ENCODE data around the gene VDR. TPM values are rescaled to one million over a fixed set of nuclear protein-coding genes. Genes with fewer than 3 reads are reported as not detected.

VDR gene
- total and polyA plus RNA-seq, 4 experiments from 2014 or later = 0.37 to 3.2 (median 1.0) TPM

- no peaks in the 10 kb centered on the region for H3K27me3 ChIP-seq (ENCODE audit: insufficient read depth, low read length)
- Mint-ChIP-seq H3K36me3 (no peaks in the 10 kb centered on the region), H3K27me3 (no peaks in the 10 kb centered on the region), H3K27ac (peak overlapping the region in 1 of 7 donors; percentile 17), H3K9me3 (no peaks in the 10 kb centered on the region), H3K4me3 (no peak overlapping the region), H3K4me1 (no peaks in the 10 kb centered on the region)
- DNase-seq = no peak
- H3K9me3 ChIP-seq (ENCODE audit: control insufficient read depth in 1 of 2, low read length in 2 of 2) = no peaks in the 10 kb centered on the region
- H3K27ac ChIP-seq (ENCODE audit: low read depth, low read length) = no peak overlapping the region
- ChIA-PET CTCF (ENCODE audit: partially characterized antibody) (interaction anchor here (1.5 kb wide), 1 partner anchor 11 kb away, joined by 4 read pairs; no protein-coding TSS in a partner anchor), POLR2A (ENCODE audit: partially characterized antibody) (interaction anchor here (0.5 to 1.2 kb wide), 3 partner anchors 40 to 329 kb away, joined by 3 read pairs; partner anchors contain the start of gene TMEM106C)
- H3K4me1 ChIP-seq (ENCODE audit: insufficient read depth, low read length) = no peaks in the 10 kb centered on the region
- intact Hi-C loops (cut with micrococcal nuclease) = no loop called here
- no peaks in the 10 kb centered on the region for H3K36me3 ChIP-seq (ENCODE audit: insufficient read depth, low read length)
- no peak overlapping the region for H3K4me3 ChIP-seq (ENCODE audit: low read length in 2 of 2)
Observed at GRCh38 chr12:47874316-47874715, 30.5 kb downstream of the VDR start.

DNA sequence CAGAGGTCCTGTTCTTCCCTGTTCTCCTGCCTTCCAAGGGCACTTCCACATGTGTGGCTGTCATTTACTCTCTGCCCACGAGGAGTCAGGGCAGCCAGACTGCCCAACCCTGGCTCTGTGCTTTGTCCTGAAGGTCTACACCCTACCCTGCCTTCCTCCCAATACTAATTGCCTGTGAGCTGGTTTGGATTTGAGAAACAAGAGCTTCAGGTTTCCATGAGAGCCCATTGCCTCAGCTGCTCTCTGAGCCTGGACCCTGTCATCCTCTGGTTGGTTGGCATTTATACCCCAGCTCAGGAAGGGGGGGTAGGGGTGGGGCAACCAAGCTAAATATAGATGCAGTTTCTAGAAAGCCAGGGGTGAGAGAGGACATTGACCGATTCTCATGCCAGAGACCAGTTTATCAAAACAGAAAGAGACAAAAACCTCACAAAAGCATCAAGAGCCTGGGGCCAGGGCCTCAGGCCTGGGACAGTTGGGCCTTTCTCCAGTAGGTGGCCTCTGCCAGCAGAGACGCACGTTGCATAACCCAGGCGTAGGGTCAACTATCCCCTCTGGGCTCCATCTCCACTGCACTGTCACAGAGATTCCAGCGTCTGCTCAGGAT, 34.5 kb downstream of the VDR start:
- CTCF ChIA-PET (ENCODE audit: partially characterized antibody) = interaction anchor here (0.6 to 1.4 kb wide), 5 partner anchors 9 to 81 kb away, joined by 3 to 5 read pairs (median 4); no protein-coding TSS in a partner anchor
- H3K27ac Mint-ChIP-seq = no peak overlapping the region
- Histone ChIP-seq H3K4me3 (ENCODE audit: low read length in 2 of 2) (no peak overlapping the region), H3K9me3 (ENCODE audit: control insufficient read depth in 1 of 2, low read length in 2 of 2) (no peaks in the 10 kb centered on the region), H3K27ac (ENCODE audit: low read depth, low read length) (no peak overlapping the region), H3K27me3 (ENCODE audit: insufficient read depth, low read length) (no peaks in the 10 kb centered on the region), H3K36me3 (ENCODE audit: insufficient read depth, low read length) (no peaks in the 10 kb centered on the region), H3K4me1 (ENCODE audit: insufficient read depth, low read length) (no peaks in the 10 kb centered on the region)
- H3K9me3 Mint-ChIP-seq = no peaks in the 10 kb centered on the region
- H3K4me3 Mint-ChIP-seq = no peak overlapping the region
- H3K4me1 Mint-ChIP-seq = no peaks in the 10 kb centered on the region
- DNase-seq = no peak
- no peaks in the 10 kb centered on the region for H3K27me3 Mint-ChIP-seq
- intact Hi-C loops (cut with micrococcal nuclease) = loop anchor here (2.0 kb wide), 1 partner anchor 79 kb away; no protein-coding TSS in a partner anchor
- H3K36me3 Mint-ChIP-seq = no peaks in the 10 kb centered on the region
- POLR2A ChIA-PET (ENCODE audit: partially characterized antibody) = interaction anchor here (1.0 kb wide), 1 partner anchor 13 kb away, joined by 3 read pairs; no protein-coding TSS in a partner anchor

DNA sequence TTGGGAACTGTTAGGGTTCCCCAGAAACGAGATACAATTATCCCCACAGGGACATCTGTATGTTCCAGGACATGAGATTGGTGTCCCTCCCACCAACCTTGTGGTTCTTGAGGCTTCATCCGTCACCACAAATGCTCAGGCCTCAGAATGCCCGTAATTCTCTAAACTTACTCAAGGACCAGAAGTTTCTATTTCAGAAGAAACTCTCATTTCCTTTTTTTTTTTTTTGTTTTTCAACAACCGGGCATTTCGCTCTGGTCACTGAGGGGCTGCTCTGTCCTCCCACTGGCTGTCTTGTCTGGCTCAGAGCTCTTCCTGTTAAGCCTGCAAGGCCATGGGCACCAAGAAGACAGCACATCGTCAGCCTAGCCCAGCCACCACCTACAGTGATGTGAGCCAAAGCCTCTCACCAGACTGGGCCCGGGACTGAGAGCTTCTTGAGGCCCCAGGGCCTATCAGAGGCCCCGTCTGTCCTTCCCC, 36.2 kb downstream of the VDR start:
- Histone ChIP-seq H3K4me3 (ENCODE audit: low read length in 2 of 2) (no peak overlapping the region), H3K36me3 (ENCODE audit: insufficient read depth, low read length) (no peaks in the 10 kb centered on the region), H3K9me3 (ENCODE audit: control insufficient read depth in 1 of 2, low read length in 2 of 2) (no peaks in the 10 kb centered on the region), H3K27me3 (ENCODE audit: insufficient read depth, low read length) (no peaks in the 10 kb centered on the region), H3K4me1 (ENCODE audit: insufficient read depth, low read length) (no peaks in the 10 kb centered on the region), H3K27ac (ENCODE audit: low read depth, low read length) (no peak overlapping the region)
- Mint-ChIP-seq H3K27me3 (no peaks in the 10 kb centered on the region), H3K4me1 (no peaks in the 10 kb centered on the region), H3K9me3 (no peaks in the 10 kb centered on the region), H3K36me3 (no peaks in the 10 kb centered on the region), H3K4me3 (no peak overlapping the region), H3K27ac (no peak overlapping the region)
- POLR2A ChIA-PET (ENCODE audit: partially characterized antibody) = interaction anchor here (1.2 kb wide), 1 partner anchor 49 kb away, joined by 3 read pairs; the partner anchor contains the start of gene HDAC7
- no peak for DNase-seq
- CTCF ChIA-PET (ENCODE audit: partially characterized antibody) = interaction anchor here (0.7 to 1.2 kb wide), 4 partner anchors 16 to 764 kb away, joined by 3 to 5 read pairs (median 4); no protein-coding TSS in a partner anchor
- intact Hi-C loops (cut with micrococcal nuclease) = no loop called here

GRCh38 chr12:47868041-47868440, 36.8 kb downstream of the VDR start:
- H3K27me3 Mint-ChIP-seq = no peaks in the 10 kb centered on the region
- H3K36me3 ChIP-seq (ENCODE audit: insufficient read depth, low read length) = no peaks in the 10 kb centered on the region
- H3K27ac ChIP-seq (ENCODE audit: low read depth, low read length) = no peak overlapping the region
- intact Hi-C loops (cut with micrococcal nuclease) = no loop called here
- no peaks in the 10 kb centered on the region for H3K9me3 ChIP-seq (ENCODE audit: control insufficient read depth in 1 of 2, low read length in 2 of 2)
- no peaks in the 10 kb centered on the region for H3K4me1 ChIP-seq (ENCODE audit: insufficient read depth, low read length)
- H3K4me3 ChIP-seq (ENCODE audit: low read length in 2 of 2) = no peak overlapping the region
- H3K9me3 Mint-ChIP-seq = no peaks in the 10 kb centered on the region
- H3K4me1 Mint-ChIP-seq = no peaks in the 10 kb centered on the region
- H3K4me3 Mint-ChIP-seq = no peak overlapping the region
- ChIA-PET POLR2A (ENCODE audit: partially characterized antibody) (interaction anchor here (1.2 kb wide), 1 partner anchor 49 kb away, joined by 3 read pairs; the partner anchor contains the start of gene HDAC7), CTCF (ENCODE audit: partially characterized antibody) (interaction anchor here (0.9 to 1.8 kb wide), 3 partner anchors 12 to 82 kb away, joined by 3 to 5 read pairs (median 3); no protein-coding TSS in a partner anchor)
- DNase-seq = no peak
- no peak overlapping the region for H3K27ac Mint-ChIP-seq
- no peaks in the 10 kb centered on the region for H3K27me3 ChIP-seq (ENCODE audit: insufficient read depth, low read length)
- no peaks in the 10 kb centered on the region for H3K36me3 Mint-ChIP-seq

DNA sequence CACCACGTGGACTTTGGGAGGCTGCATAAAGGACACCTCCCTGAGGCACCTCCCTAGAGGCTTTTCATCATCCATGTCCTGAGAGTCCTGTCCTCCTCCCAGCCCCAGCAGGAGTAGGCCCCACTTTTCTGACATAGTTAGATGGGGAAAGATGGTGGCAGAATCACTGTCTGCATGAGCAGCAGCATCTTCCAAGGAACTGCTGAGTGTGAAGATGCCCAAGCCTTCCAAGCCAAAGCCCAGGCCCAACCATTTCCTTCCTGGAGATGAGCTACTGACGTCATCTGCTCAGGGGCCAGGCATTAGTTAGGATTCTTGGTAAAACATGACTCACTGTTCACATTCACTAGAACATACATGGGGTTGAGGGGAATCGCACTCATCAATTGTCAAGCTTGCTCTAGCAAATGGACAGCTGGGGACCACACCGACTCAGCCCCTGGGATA, 37.3 kb downstream of the VDR start:
- no peaks in the 10 kb centered on the region for H3K36me3 Mint-ChIP-seq
- H3K4me3 ChIP-seq (ENCODE audit: low read length in 2 of 2) = no peak overlapping the region
- ChIA-PET CTCF (ENCODE audit: partially characterized antibody) (interaction anchor here (0.9 to 1.8 kb wide), 3 partner anchors 12 to 82 kb away, joined by 3 to 5 read pairs (median 3); no protein-coding TSS in a partner anchor), POLR2A (ENCODE audit: partially characterized antibody) (interaction anchor here (1.2 kb wide), 1 partner anchor 48 kb away, joined by 3 read pairs; the partner anchor contains the start of gene HDAC7)
- intact Hi-C loops (cut with micrococcal nuclease) = no loop called here
- H3K27me3 Mint-ChIP-seq = no peaks in the 10 kb centered on the region
- H3K9me3 Mint-ChIP-seq = no peaks in the 10 kb centered on the region
- H3K27ac Mint-ChIP-seq = peak overlapping the region in 1 of 7 donors; percentile 31
- H3K4me1 Mint-ChIP-seq = no peaks in the 10 kb centered on the region
- no peaks in the 10 kb centered on the region for H3K4me1 ChIP-seq (ENCODE audit: insufficient read depth, low read length)
- H3K27ac ChIP-seq (ENCODE audit: low read depth, low read length) = no peak overlapping the region
- peak overlapping the region in 1 of 8 donors; percentile 41 for H3K4me3 Mint-ChIP-seq
- no peaks in the 10 kb centered on the region for H3K27me3 ChIP-seq (ENCODE audit: insufficient read depth, low read length)
- H3K36me3 ChIP-seq (ENCODE audit: insufficient read depth, low read length) = no peaks in the 10 kb centered on the region
- no peaks in the 10 kb centered on the region for H3K9me3 ChIP-seq (ENCODE audit: control insufficient read depth in 1 of 2, low read length in 2 of 2)
- no peak for DNase-seq

GRCh38 chr12:47864646-47865235, 40.1 kb downstream of the VDR start:
- peaks cover 0 to 2% (median 0%) of the 10 kb centered on the region in 4 donors for H3K4me1 Mint-ChIP-seq
- ChIA-PET CTCF (ENCODE audit: partially characterized antibody) (interaction anchor here (1.2 kb wide), 1 partner anchor 122 kb away, joined by 6 read pairs; no protein-coding TSS in a partner anchor), POLR2A (ENCODE audit: partially characterized antibody) (no interaction called here)
- Histone ChIP-seq H3K27ac (ENCODE audit: low read depth, low read length) (no peak overlapping the region), H3K36me3 (ENCODE audit: insufficient read depth, low read length) (no peaks in the 10 kb centered on the region), H3K4me1 (ENCODE audit: insufficient read depth, low read length) (no peaks in the 10 kb centered on the region), H3K9me3 (ENCODE audit: control insufficient read depth in 1 of 2, low read length in 2 of 2) (no peaks in the 10 kb centered on the region), H3K4me3 (ENCODE audit: low read length in 2 of 2) (no peak overlapping the region), H3K27me3 (ENCODE audit: insufficient read depth, low read length) (no peaks in the 10 kb centered on the region)
- intact Hi-C loops (cut with micrococcal nuclease) = no loop called here
- no peaks in the 10 kb centered on the region for H3K27me3 Mint-ChIP-seq
- H3K36me3 Mint-ChIP-seq = no peaks in the 10 kb centered on the region
- no peak overlapping the region for H3K27ac Mint-ChIP-seq
- DNase-seq = no peak
- no peaks in the 10 kb centered on the region for H3K9me3 Mint-ChIP-seq
- H3K4me3 Mint-ChIP-seq = no peak overlapping the region

DNA sequence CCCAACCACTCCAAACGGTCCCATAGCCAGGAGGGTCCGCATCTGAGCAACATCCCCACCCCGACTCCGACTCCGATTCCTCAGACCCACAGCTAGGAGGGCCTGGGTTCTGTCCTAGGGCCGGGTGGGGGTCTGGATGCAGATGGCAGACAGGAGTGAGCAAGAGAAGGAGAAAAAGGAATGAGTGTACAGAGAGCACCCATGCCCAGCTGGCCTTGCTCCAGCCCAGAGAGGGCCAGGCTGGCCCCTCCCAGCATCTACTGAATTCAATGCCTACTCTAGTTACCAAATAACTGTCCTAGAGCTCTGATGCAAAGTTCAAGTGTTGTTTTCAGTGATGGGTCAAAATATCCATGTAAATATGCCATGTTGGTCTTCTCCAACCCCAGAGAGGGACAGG, 40.8 kb downstream of the VDR start:
- Mint-ChIP-seq H3K27ac (no peak overlapping the region), H3K9me3 (no peaks in the 10 kb centered on the region), H3K4me3 (no peak overlapping the region), H3K27me3 (no peaks in the 10 kb centered on the region), H3K4me1 (peaks cover 0 to 2% (median 1%) of the 10 kb centered on the region in 4 donors), H3K36me3 (no peaks in the 10 kb centered on the region)
- Histone ChIP-seq H3K27me3 (ENCODE audit: insufficient read depth, low read length) (no peaks in the 10 kb centered on the region), H3K27ac (ENCODE audit: low read depth, low read length) (no peak overlapping the region), H3K4me1 (ENCODE audit: insufficient read depth, low read length) (no peaks in the 10 kb centered on the region), H3K4me3 (ENCODE audit: low read length in 2 of 2) (no peak overlapping the region), H3K9me3 (ENCODE audit: control insufficient read depth in 1 of 2, low read length in 2 of 2) (no peaks in the 10 kb centered on the region), H3K36me3 (ENCODE audit: insufficient read depth, low read length) (no peaks in the 10 kb centered on the region)
- DNase-seq = no peak
- intact Hi-C loops (cut with micrococcal nuclease) = no loop called here
- CTCF ChIA-PET (ENCODE audit: partially characterized antibody) = no interaction called here
- POLR2A ChIA-PET (ENCODE audit: partially characterized antibody) = no interaction called here

All from CD4-positive, alpha-beta memory T cell (primary cell).